GM11168 (cell line): ENCODE measurements around the gene TMEM116.
"Not testable (repeated sequence)": the region's sequence is repeated elsewhere in the genome, so short reads cannot be mapped to it uniquely, and the experiment has no call there.

Experiments
- in situ Hi-C: fragments of 300-500 bp; cut with MboI; formaldehyde crosslinking; loops from one replicate; pipeline ENCODE4 v1.12.0; 2022; ENCODE audit warnings: low sequenced_read_pairs; ENCODE audit not compliant: unreplicated experiment

Gene TMEM116

DNA sequence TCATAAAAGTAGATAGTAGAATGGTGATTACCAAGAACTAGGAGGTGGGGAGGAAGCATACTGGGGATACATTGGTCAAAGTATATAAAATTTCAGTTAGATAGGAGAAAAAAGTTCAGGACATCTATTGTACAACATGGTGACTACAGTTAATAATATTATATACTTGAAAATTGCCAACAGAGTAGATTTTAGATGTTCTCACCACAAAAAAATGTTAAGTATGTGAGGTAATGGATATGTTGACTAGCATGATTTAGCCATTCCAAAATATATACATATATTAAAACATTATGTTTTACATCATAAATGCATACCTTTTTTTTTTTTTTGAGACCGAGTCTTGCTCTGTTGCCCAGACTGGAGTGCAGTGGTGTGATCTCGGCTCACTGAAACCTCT lies 31.0 kb downstream of the TMEM116 start:
- in situ Hi-C loops: no loop called here

DNA sequence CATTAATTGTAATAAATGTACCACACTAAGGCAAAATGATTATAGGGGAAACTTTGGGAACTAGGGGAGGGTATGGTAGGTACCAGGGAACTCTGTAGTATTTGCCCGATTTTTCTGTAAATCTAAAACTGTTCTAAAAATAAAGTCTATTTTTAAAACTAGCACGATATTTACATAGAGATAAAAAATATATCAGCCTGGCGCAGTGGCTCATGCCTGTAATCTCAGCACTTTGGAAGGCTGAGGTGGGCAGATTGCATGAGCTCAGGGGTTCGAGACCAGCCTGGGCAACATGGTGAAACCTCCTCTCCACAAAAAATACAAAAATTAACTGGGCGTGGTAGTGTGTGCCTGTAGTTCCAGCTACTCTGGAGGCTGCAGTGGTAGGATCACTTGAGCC lies 32.4 kb downstream of the TMEM116 start:
- in situ Hi-C loops: no loop called here

GRCh38 chr12:111978545-111978944 lies 34.4 kb downstream of the TMEM116 start:
- in situ Hi-C loops: no loop called here

- in situ Hi-C loops: no loop called here
Measured at GRCh38 chr12:111976860-111977259, 36.1 kb downstream of the TMEM116 start.

- in situ Hi-C loops: no loop called here
Measured at GRCh38 chr12:111976291-111976690, 36.7 kb downstream of the TMEM116 start.

DNA sequence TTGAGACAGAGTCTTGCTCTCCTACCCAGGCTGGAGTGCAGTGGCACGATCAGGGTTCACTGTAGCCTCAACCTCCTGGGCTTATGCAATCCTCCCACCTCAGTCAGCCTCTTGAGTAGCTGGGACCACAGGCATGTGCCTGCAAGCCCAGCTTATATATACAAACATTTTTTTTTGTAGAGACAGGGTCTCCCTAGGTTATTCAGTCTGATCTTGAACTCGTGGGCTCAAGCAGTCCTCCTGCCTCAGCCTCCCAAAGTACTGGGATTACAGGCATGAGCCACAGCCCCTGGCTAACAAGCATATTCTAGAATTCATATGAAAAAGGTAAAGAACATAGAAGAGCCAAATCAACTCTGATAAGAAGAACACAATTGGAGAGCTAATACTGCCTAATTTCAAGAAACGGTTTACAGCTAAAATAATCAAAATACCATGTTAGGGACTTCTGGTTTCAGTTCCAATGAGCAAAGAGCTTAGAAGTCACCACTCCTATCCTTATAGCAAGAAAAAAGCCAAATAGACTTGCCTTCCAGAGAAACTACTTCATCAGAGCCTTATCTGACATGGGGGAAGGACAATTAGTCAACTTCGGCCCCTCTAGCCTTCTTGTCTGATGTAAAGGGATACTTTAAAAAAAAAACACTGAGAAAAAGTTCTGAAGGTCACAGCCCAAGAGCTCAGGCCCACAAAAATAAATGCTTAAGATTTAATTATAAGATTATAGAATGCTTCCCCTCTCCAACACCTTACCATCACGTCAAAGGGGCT lies 37.6 kb downstream of the TMEM116 start:
- in situ Hi-C loops: no loop called here

GRCh38 chr12:111971800-111972199 lies 41.2 kb downstream of the TMEM116 start:
- in situ Hi-C loops: no loop called here

- in situ Hi-C loops: no loop called here
Measured at GRCh38 chr12:111964935-111965334, 48.0 kb downstream of the TMEM116 start.

GRCh38 chr12:111959518-111959917 lies 53.4 kb downstream of the TMEM116 start:
- in situ Hi-C loops: not testable (repeated sequence)

DNA sequence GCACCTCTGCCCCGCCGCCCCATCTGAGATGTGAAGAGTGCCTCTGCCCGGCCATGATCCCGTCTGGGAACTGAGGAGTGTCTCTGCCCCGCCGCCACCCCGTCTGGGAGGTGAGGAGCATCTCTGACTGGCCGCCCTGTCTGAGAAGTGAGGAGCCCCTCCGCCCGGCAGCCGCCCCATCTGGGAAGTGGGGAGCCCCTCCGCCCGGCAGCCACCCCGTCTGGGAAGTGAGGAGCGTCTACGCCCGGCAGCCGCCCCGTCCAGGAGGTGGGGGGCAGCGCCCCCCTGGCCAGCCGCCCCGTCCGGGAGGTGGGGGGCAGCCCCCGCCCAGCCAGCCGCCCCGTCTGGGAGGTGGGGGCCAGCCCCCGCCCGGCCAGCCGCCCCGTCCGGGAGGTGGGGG lies 55.7 kb downstream of the TMEM116 start:
- in situ Hi-C loops: not testable (repeated sequence)

DNA sequence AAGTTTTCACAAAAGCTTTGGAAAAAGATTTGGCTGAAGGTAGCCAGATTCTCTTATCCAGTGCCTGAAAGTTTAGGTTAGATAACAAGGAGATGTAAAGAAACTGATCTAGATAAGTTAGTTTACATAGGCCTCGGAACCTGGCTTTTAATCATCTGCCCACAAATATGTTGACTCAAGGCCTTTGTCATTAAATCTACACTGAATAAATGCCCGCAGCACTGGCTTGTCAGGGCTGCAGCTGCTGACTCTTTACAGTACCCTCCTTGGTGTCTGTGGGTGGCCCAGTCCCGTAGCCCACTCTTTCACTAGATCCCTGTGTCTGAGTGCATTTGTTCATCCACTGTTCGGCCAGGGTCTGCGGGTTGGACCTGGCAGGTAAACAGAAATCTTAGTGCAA lies 58.0 kb downstream of the TMEM116 start:
- in situ Hi-C loops: no loop called here

- in situ Hi-C loops: no loop called here
Measured at GRCh38 chr12:111953455-111953854, 59.5 kb downstream of the TMEM116 start.

- in situ Hi-C loops: not testable (repeated sequence)
Measured at GRCh38 chr12:111952084-111952787, 60.7 kb downstream of the TMEM116 start.

DNA sequence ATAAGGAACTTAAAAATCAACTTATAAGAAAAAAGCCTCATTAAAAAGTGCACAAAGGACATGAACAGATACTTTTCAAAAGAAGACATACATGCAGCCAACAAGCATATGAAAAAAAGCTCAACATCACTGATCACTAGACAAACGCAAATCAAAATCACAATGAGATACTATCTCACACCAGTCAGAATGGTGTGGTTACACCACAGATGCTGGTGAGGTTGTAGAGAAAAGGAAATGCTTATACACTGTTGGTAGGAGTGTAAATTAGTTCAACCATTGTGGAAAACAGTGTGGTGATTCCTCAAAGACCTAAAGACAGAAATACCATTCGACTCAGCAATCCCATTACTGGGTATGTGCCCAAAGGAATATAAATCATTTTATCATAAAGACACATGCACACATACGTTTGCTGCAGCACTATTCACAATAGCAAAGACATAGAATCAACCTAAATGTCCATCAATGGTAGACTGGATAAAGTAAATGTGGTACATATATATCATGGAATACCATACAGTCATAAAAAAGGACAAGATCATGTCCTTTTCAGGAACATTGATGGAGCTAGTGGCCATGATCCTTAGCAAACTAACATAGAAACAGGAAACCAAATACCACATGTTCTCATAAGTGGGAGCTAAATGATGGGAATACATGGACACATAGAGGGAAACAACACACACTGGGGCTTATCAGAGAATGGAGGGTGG lies 61.8 kb downstream of the TMEM116 start:
- in situ Hi-C loops: not testable (repeated sequence)

GRCh38 chr12:111943929-111944328 lies 69.0 kb downstream of the TMEM116 start:
- in situ Hi-C loops: loop anchor here (10.0 kb wide), 1 partner anchor 71 kb away; the partner anchor contains the start of genes ERP29 and TMEM116

DNA sequence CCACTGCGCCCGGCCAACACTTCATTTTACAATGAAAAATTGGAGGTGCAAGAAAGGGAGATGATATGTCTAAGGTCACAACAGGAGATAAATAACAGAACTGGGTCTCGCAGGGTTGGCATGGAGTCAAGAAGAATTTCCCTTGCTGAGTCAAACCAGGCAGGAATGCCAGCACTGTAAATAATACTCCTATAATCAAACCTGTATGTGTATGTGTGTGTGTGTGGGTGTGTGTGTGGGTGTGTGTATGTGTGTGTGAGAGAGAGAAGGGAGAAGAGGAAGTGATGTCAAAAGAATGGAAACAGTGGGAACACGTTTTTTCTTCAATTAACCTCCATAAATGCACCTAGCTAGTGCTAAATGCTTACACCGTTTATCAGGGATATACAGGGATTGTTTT lies 70.4 kb downstream of the TMEM116 start:
- in situ Hi-C loops: loop anchor here (10.0 kb wide), 1 partner anchor 72 kb away; the partner anchor contains the start of genes ERP29 and TMEM116

- in situ Hi-C loops: no loop called here
Measured at GRCh38 chr12:111937429-111937828, 75.5 kb downstream of the TMEM116 start.

GRCh38 chr12:111936869-111937268 lies 76.1 kb downstream of the TMEM116 start:
- in situ Hi-C loops: no loop called here

DNA sequence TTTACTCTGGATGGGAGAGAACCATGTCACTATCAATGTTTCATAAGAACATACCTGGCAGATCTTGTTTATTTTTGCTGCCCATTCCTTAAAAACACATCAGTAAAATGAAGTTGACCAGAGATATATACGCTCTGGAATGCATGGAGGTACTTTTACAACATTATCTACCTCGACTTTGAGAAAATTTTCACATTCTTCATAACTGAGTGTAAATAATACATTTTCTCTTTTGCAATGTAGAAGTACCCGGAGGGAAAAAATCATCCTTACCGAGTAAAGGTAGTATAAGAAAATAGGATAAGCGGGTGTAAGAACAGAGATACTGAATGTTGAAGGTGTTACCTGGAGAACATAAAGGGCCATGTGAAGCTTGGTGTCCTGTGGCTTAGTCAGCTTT lies 80.7 kb downstream of the TMEM116 start:
- in situ Hi-C loops: no loop called here

DNA sequence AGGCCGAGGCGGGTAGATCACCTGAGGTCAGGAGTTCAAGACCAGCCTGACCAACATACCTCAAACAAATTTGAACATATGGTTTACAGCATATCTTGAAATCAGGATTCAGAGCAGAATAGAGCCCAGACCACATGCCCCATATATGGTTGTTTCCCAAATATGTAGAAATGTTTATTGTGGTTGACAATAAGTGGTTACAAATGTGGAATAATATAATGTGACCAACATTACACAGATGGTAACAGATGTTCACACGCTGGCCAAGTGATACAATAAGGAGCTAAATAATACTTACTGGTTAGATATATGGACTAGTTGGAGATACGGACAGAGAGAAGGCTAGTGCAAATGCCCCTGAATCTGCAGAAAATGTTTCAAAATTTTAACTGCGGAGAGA lies 85.6 kb downstream of the TMEM116 start:
- in situ Hi-C loops: no loop called here

GRCh38 chr12:111926631-111927030 lies 86.3 kb downstream of the TMEM116 start:
- in situ Hi-C loops: no loop called here
